Dermis microvascular lymphatic vessel endothelial cell (primary cell): ENCODE results near the gene RNF130. TPM values are rescaled to one million over a fixed set of nuclear protein-coding genes. Genes with fewer than 3 reads are reported as not detected.

Experiments
- DNase-seq, 2 donors: peaks; one replicate each; pipeline versions ENCODE4 v3.0.0 to v3.0.0-alpha.2; 2010; ENCODE audit warnings: low read depth in 2 of 2
- total RNA-seq: library from RNA; depleted of rRNA; stranded (reverse); fragments of >200 nt; gene quantifications from 2 replicates; pipeline ENCODE4 v1.2.1, GENCODE V29; 2014

The RNF130 gene
- total RNA-seq, 1 donor from 2014 or later, result 22.3 TPM

DNA sequence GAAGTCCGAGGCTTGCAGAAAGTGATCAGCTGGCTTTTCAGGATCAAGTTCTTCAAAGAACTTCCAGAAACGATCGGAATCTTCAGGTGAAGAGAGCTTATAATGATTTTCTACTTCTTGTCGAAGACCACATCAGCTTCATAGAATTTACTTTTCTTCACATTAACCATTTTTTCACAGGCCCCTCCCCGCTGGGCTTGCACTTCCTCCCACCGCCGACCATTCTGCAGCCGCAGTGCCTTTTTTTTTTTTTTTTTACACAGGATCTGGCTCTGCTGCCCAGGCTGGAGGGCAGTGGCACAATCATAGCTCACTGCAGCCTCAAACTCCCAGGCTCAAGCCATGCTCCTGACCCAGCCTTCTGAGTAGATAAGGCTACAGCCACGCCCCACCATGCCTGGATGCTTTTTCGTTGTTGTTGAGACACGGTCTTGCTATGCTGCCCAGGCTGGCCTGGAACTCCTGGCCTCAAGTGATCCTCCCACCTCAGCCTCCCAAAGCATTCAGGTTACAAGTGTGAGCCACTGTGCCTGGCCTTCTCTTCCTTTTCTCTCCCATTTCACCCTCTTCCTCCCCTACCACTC, 15.3 kb upstream of the RNF130 start:
- no peak for DNase-seq

GRCh38 chr5:180085837-180086236, 14.3 kb upstream of the RNF130 start:
- DNase-seq, result peak in 1 of 2 donors; percentile 24

DNA sequence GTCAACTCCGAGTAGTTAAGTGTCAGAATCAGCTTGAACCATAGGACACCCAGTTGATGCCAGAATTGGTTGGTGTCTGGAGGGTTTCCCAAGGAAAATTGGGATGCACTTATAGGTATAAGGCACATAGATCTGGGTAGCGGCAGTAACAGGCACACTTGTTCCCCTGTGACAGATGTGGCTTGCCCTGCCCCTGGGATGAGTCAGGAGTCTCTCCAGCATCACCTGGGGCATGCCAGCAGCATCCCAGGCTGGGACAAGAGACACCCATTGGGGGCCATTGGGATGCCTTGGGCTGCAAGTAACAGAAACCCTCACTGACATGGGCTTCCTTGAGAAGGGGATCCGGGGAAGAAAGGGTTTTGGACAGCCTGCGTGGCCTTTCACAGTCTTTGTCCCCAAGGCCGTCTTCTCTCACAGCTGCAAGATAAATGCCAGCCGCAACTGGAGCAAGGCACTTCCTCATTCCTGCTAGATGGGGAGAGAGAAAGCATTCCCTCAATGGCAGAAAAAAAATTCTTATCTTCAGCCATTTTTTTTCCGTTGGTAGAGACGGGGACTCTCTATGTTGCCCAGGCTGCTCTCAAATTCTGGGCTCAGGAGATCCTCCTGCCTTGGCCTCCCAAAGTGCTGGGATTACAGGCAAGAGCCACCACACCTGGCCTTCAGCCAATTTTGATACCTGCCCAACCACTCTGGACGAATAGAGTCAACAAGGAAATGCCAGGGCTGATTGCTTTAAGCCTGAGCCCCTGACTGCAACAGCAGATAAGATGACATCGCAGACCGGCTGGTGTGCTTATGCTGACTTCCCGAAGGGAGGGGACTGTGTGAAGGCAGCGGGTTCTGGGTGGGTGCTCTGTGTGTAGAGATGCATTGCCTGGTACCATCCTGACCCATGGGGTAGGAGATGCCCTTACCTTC, 13.3 kb upstream of the RNF130 start:
- DNase-seq, result no peak

DNA sequence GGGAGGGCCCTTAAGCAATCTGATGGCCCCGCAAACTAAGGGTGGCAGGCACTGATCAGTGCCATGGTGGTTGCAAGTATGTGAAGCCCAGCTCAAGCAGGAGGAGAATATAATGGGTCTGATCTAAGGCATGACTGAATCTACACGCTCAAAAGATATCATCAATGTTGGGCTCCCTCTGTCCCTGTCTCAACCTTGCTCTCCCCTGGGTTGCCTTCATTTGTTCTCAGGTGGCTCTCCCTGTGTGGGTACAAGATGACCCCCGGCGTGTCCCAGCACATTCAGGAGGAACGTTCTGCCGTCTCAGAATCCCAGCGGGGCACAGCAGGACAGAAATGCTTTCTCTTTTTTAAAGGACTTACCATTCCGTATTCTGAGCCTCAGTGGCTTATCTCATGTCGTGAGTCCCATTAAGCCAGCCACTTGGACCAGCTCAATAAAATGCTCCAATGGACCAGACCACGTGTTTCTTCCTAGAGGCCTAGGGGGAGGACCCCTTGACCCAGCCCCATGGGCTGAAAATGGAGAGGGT, 12.0 kb upstream of the RNF130 start:
- DNase-seq, result no peak

DNA sequence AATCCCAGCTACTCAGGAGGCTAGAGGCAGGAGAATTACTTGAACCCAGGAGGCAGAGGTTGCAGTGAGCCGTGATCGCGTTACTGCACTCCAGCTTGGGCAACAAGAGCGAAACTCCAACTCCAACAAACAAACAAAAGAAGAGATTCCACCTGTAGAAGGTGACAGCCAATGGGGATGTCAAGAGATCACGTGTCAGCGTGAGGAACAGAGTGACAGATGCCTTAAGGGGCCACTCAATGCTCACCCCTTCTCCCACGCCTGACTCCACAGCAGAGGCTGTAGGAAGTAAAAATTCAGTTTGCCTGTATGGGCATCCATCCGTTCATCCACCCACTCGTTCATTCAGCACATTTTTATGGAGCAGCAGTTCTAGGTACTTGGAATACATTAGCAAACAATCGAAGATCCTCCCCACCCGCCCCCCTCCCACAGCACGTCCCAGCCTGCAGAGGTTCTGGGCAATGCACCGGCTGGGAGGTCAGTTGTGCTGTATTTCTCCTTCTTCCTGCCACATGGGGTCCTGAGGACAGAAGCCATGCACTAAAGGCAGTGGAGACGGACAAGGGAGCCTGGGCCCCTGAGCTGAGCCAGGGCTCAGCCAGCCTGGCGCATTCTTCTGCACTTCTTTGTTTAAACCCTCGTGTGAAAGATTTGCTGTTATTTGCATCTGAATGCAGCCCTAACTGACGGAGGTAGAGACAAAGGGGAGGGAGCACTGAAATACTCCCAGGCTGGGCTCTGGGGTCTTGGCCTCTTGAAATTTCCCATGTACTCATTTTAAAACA, 11.3 kb upstream of the RNF130 start:
- DNase-seq, result no peak

DNA sequence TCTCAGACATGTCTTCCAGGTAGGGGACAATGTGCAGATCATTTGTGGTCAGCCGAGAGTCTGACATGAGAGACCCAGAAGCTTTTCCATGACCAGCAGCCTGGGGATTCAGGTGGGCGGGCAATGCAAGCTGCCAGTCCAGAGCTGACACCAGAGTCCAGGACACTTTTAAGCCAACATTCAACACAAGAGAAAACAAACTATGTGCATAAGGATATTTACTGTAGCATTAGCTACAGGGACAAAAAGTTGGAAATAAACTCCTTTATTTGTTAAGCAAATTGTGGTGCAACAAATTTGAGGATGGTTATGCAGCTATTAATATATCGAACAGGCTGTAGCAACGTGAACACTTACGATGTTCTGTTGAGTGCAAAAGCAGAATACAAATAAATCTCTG, 9.9 kb upstream of the RNF130 start:
- no peak for DNase-seq

DNA sequence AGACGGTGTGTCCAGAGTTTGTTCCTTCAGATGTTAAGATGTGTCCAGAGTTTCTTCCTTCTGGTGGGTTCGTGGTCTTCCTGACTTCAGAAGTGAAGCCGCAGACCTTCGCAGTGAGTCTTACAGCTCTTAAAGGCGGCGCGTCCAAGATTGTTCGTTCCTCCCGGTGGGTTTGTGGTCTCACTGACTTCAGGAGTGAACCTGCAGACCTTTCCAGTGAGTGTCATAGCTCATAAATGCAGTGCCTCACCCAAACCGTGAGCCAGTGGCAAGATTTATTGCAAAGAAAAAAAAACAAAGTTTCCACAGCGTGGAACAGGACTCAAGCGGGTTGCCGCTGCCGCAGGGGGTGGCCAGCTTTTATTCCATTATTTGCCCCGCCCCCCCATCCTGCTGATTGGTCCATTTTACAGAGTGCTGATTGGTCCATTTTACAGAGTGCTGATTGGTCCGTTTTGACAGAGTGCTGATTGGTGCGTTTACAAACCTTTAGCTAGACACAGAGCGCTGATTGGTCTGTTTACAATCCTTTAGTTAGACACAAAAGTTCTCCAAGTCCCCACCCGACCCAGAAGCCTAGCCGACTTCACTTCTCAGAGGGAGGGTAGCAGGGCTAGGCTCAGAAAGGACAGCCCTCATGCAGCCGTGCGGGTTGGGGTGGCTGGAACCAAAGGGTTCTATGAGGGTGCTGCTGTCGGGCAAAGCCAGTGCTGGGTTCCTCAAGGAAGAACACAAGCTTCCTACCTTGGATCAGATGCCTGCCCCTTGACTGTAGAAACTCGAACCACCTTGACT, 9.1 kb upstream of the RNF130 start:
- no peak for DNase-seq

- DNase-seq, result no peak
Measured at GRCh38 chr5:180079702-180080466, 8.3 kb upstream of the RNF130 start.

DNA sequence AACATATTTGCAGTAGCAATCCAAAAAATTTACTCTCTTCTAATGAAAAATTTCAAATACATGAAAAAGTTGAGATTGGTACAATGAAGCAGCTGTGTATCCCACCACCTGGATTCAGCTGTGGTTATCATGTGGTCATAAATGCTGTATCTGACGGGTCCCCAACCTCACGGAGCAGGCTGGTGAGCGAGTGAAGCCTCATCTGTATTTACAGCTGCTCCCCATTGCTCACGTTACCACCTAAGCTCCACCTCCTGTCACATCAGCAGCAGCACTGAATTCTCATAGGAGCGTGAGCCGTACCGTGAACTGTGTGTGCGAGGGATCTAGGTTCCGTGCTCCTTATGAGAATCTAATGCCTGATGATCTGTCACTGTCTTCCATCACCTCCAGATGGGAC, 6.8 kb upstream of the RNF130 start:
- DNase-seq, result no peak

DNA sequence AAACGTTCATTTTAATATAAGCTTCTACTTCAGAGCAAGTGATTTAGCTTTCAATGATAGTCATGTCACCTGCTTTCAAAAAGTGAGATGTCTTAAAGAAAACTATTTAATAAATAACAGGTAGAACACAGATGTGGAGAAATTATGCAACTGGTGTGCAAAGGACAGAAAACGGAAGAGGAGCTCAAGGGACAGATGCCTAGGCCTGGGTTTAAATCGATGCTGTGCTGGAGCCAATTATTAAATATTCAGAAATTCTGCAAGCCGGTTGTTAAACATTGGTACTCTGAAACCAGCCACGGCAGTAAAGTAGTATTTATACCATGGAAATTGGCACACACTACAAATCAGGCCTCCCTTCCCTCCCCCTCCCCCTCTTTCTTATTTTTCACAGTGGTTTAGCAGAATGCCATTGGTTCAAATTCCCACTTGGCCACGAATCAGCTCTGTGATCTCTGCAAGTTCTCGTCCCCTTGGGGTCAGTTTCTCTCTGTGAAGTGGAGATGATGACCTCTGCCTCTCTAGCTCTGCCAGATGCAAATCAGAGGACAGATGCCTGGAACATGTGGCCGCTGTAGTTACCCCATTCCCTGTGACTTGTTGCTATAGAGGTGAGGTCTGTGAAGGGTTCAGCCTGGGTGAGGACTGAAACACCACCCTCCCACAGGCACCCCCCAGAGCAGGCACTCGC, 6.2 kb upstream of the RNF130 start:
- no peak for DNase-seq

DNA sequence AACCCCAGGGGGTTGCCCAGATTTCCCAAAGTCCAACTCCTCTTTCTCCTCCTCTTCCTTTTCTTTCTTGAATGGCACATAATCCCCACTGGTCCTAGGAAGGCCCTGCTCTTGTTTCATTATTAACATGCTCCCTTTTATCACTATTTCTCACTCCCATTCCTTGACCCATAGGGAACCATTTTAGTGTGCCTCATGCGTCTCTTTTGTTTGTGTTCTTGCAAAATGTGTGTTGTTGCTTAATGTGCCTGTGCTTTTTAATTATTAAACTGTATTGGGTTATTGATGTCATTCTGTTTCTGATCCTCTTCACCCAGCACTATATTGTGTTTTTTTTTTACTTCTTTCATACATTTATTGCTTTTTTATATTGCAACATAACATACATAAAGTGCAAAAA, 4.1 kb upstream of the RNF130 start:
- no peak for DNase-seq

GRCh38 chr5:180074462-180074861, 2.9 kb upstream of the RNF130 start:
- DNase-seq, result no peak

- no peak for DNase-seq
Measured at GRCh38 chr5:180072556-180072955, 997 bp upstream of the RNF130 start.

GRCh38 chr5:180072256-180072548, 643 bp upstream of the RNF130 start:
- DNase-seq, result no peak

GRCh38 chr5:180070756-180071530, 616 bp downstream of the RNF130 start:
- DNase-seq, result peak in 1 of 2 donors; percentile 52

- DNase-seq, result no peak
Measured at GRCh38 chr5:180069589-180070247, 1.8 kb downstream of the RNF130 start.

DNA sequence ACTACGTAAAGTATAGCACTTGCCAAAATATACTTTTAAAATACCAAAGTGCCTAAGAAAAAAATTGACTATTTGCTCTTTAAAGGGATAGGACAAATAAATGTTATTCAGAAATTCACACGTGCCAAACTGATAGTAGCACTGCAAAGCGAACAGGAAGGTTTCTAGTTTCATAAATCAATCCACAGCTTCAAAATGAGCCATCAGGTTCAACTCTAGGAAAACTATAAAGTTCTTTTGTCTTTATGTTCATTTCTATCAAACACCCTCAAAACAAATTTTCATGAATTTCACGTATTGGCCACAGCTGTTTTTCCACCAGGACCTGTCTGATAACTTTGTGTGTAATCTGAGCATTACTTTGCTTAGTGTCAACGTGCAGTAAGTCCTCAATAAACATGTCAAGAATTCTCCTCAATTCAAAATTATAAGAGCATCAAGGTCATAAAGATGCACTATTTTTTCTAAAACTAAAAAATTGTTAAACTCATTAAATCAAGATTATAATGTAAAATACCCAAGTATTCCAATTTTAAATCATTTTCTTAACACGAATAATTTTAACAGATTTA, 3.0 kb downstream of the RNF130 start:
- DNase-seq, result peak in 1 of 2 donors; percentile 23

DNA sequence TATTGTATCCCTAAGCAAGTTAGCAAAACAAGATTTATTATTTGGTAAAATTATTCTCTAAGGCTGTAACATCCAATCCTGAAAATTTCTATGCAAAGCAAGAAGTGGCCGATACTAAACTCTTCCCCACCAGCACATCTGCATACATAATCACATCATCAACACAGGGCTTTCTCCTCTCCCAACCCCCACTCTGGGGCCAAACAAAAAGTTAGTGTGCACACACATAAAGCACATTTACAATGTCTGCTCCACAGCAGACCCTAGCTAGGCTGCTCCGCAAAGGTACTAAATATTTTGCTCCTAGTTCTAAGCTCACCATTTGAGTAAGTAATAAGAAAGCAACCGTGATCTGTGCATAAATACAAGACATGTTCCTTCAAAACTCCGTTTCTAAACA, 3.6 kb downstream of the RNF130 start:
- DNase-seq, result no peak
